Body of pancreas (tissue), 4 donors: Measurements from ENCODE around the gene TMEM123. TPM values are rescaled to one million over a fixed set of nuclear protein-coding genes. Genes with fewer than 3 reads are reported as not detected.

Experiments used
- ATAC-seq: fragments of 150-250 bp; one replicate; pipeline ENCODE4 v1.9.1; 2016
- DNase-seq, 4 donors: peaks; one replicate each; pipeline ENCODE4 v3.0.0-alpha.2; 2019
- H3K27ac ChIP-seq, 4 donors: fragments of 200-600 bp; sonication (generic); 1 replicate in 3 of 4; 2 replicates in 1 of 4; pipeline versions ENCODE4 v1.5.1 to v1.6.1; 2016 to 2019; ENCODE audit warnings: mild to moderate bottlenecking in 1 of 4, mixed read lengths in 1 of 4, moderate library complexity in 1 of 4
- H3K27me3 ChIP-seq, 2 donors: fragments of 200-600 bp; sonication (generic); one replicate each; pipeline ENCODE4 v1.6.0; 2016; ENCODE audit warnings: mild to moderate bottlenecking in 1 of 2
- H3K36me3 ChIP-seq, 2 donors: fragments of 200-600 bp; sonication (generic); replicated peaks in 1 of 2; 2 replicates each; pipeline ENCODE4 v1.5.1; 2016; ENCODE audit warnings: low read depth in 2 of 2; ENCODE audit not compliant: insufficient read depth in 1 of 2
- H3K4me1 ChIP-seq: fragments of 200-600 bp; sonication (generic); one replicate; pipeline ENCODE4 v1.6.0; 2016
- H3K4me3 ChIP-seq, 2 donors: fragments of 200-600 bp; sonication (generic); 1 replicate in 1 of 2; 2 replicates in 1 of 2; pipeline ENCODE4 v1.5.1; 2016 to 2019
- H3K9me3 ChIP-seq, 3 donors: fragments of 200-600 bp; sonication (generic); 1 replicate in 2 of 3; 2 replicates in 1 of 3; pipeline ENCODE4 v1.5.1; 2016
- POLR2A ChIP-seq, 3 donors: fragments of 450-650 bp; IDR thresholded peaks; one replicate each; pipeline ENCODE4 v1.6.1; 2016; ENCODE audit warnings: antibody characterized with exemption in 3 of 3, mild to moderate bottlenecking in 2 of 3
- WGBS, 2 donors: methylation state at CpG; one replicate each; pipeline ENCODE4 v1.1.5; 2017; 5-methylcytosine and 5-hydroxymethylcytosine counted together
- intact Hi-C: fragments of 100-400 bp; cut with DNase I; formaldehyde crosslinking; loops from one replicate; pipeline ENCODE4 v1.15.1; 2023
- total RNA-seq, 2 donors: library from RNA; depleted of rRNA; stranded (reverse); fragments of >200 nt; gene quantifications; one replicate each; pipeline ENCODE4 v1.1.0, GENCODE V29; 2016
- TF ChIP-seq, protein P1 (sequence below), 7 experiments: fragments of 450-650 bp in 4 of 7; fragments of 200-600 bp in 3 of 7; sonication (generic) in 3 of 7; IDR thresholded peaks; one replicate each; pipeline ENCODE4 v1.5.1; 2016 to 2019; ENCODE audit warnings: antibody characterized with exemption in 7 of 7

TMEM123 gene
- total RNA-seq, 2 donors from 2014 or later, result 40.2 to 82.5 TPM

DNA sequence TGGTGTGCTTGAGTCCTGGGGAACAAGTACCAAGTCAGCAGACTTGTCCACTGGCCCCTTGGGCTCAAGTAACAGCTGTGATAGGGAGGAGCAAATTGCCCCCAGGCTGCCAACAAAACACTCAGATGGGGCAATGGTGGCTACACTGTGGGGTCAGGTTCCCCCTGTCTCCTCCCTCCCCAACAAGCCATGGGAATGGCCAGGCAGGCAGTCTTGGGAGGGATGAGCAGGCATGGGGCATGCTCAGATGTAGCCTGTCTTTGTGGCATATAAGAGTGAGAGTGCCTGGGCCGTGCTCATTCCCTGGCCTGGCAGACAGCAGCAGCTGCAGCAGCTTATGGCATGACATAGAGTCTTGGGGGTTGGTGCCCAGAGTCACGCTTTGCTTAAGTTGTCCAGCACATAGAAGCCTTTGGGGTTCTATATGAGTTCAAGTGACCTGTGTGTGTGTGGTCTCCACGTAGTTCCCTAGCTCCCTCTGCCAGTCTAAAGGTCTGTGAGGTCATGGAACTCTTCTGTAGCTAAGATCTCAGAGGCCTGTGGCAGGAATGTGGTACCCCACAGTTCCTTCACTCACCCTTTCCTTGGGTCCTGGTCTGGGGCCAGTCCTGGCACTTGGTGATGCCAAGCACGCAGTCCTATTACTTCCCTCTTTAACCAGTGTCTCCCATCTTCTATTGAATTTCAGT is 60.9 kb downstream of the TMEM123 start:
- WGBS, 2 donors, result 92 to 98% methylated on average over 4 of the region's 4 CpGs
- peaks cover 4% of the 10 kb centered on the region for H3K4me1 ChIP-seq
- DNase-seq, result no peak
- H3K27ac ChIP-seq, result no peak overlapping the region
- TF ChIP-seq, protein P1, sequence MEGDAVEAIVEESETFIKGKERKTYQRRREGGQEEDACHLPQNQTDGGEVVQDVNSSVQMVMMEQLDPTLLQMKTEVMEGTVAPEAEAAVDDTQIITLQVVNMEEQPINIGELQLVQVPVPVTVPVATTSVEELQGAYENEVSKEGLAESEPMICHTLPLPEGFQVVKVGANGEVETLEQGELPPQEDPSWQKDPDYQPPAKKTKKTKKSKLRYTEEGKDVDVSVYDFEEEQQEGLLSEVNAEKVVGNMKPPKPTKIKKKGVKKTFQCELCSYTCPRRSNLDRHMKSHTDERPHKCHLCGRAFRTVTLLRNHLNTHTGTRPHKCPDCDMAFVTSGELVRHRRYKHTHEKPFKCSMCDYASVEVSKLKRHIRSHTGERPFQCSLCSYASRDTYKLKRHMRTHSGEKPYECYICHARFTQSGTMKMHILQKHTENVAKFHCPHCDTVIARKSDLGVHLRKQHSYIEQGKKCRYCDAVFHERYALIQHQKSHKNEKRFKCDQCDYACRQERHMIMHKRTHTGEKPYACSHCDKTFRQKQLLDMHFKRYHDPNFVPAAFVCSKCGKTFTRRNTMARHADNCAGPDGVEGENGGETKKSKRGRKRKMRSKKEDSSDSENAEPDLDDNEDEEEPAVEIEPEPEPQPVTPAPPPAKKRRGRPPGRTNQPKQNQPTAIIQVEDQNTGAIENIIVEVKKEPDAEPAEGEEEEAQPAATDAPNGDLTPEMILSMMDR (IDR thresholded peaks at IDR 0.05), result no peak
- no peak for TF ChIP-seq POLR2A (IDR thresholded peaks at IDR 0.05)
- no peak overlapping the region for H3K4me3 ChIP-seq
- intact Hi-C loops, result loop anchor here (10.0 kb wide), 1 partner anchor 103 kb away; no protein-coding TSS in a partner anchor
- peaks cover 4 to 5% of the 10 kb centered on the region in 2 donors for H3K36me3 ChIP-seq
- H3K9me3 ChIP-seq, result no peaks in the 10 kb centered on the region
- no peak for ATAC-seq
- no peaks in the 10 kb centered on the region for H3K27me3 ChIP-seq

DNA sequence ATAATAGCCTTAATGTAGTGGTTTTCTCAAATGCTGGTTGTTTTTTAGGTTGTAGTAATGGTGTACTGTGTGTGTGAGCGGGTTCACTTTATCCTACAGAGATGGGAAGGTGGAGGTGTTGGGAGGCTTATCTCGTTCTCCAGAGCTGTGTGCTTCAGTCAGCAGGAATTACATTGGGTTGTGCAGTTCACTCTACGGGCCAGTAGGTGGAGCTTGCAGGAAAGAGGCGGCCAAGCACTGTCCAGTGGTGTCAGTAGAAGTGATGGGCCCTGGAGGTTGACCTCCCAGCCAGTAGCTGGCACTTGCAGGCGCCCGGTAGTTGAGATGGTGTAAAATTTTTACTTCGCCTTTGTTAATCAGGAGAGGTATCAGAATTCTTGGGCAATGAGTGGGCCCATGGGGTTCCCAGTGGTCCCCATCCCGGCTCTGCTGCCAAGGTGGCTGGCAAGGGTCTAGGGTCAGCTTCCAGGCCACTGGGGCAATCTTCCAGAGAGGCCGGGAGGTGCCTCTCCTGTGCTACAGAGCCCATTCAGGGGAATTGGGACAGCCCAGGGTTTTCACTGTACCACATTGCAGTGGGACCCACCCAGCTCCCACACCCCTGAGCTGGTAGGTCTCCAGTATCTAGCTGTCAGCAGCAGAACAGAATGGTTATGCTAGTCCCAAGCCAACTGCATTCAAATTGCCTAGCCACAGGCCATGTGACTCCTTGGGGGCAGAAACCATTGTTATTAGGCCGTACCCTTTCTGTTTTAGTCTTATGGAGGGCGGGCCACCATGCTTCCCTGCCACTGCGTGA is 61.7 kb downstream of the TMEM123 start:
- Histone ChIP-seq H3K4me3 (no peak overlapping the region), H3K27me3 (no peaks in the 10 kb centered on the region), H3K4me1 (peaks cover 4% of the 10 kb centered on the region), H3K27ac (no peak overlapping the region), H3K36me3 (peaks cover 4 to 5% of the 10 kb centered on the region in 2 donors), H3K9me3 (no peaks in the 10 kb centered on the region)
- WGBS, 2 donors, result 52 to 56% methylated on average over 12 of the region's 12 CpGs
- intact Hi-C loops, result loop anchor here (10.0 kb wide), 1 partner anchor 104 kb away; no protein-coding TSS in a partner anchor
- TF ChIP-seq POLR2A (IDR thresholded peaks at IDR 0.05), result no peak
- TF ChIP-seq, protein P1 (IDR thresholded peaks at IDR 0.05), result peak; percentile 66 to 92 (median 80)
- DNase-seq (peak; percentile 67 to 75 (median 74)), ATAC-seq (peak; percentile 92)

DNA sequence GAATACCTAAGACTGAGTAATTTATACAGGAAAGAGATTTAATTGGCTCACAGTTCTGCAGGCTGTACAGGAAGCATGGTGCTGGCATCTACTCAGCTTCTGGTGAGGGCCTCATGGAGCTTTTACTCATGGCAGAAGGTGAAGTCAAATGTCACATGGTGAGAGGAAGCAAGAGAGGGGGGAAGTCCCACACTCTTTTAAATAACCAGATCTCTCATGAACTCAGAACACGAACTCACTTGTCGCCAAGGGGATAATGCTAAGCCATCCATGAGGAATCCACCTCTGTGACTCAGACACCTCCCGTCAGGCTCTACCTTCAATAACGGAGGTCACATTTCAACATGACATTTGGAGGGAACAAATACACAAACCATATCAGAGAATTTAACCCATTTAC is 63.3 kb downstream of the TMEM123 start:
- no peak for ATAC-seq
- WGBS, 2 donors, result 79 to 83% methylated on average over 4 of the region's 4 CpGs
- no peaks in the 10 kb centered on the region for H3K27me3 ChIP-seq
- H3K36me3 ChIP-seq, result peaks cover 0 to 3% of the 10 kb centered on the region in 2 donors
- intact Hi-C loops, result no loop called here
- no peak overlapping the region for H3K4me3 ChIP-seq
- DNase-seq, result no peak
- no peak for TF ChIP-seq POLR2A (IDR thresholded peaks at IDR 0.05)
- TF ChIP-seq, protein P1 (IDR thresholded peaks at IDR 0.05), result no peak
- H3K27ac ChIP-seq, result no peak overlapping the region
- H3K9me3 ChIP-seq, result no peaks in the 10 kb centered on the region
- peaks cover 4% of the 10 kb centered on the region for H3K4me1 ChIP-seq

DNA sequence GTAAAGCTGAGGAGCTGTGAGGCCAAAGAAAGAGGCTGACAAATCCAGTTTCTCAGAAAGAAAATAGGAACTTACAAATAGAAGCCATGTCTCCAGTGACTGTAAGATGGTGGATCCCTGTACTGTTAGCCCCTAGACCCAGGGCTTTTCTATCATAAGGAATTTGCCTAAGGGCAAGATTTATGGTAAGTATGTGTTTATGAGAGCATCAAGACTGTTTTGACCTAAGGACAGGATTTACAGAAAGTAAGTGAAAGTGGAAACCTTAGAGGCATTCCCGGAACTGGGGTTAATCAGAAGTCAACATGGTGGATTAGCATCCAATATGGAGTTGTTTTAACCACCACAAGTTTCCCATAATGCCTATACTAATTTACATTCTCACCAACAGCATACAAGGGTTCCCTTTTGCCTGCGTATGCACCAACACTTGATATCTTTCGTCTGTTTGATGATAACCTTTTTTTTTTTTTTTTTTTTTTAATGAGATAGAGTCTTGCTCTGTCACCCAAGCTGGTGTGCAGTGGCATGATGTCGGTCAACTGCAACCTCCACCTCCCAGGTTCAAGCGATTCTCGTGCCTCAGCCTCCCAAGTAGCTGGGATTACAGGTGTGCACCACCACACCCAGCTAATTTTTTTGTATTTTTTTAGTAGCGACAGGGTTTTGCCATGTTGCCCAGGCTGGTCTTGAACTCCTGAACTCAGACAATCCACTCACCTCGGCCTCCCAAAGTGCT is 65.4 kb downstream of the TMEM123 start:
- intact Hi-C loops, result no loop called here
- Histone ChIP-seq H3K4me3 (no peak overlapping the region), H3K27me3 (no peaks in the 10 kb centered on the region), H3K9me3 (no peaks in the 10 kb centered on the region), H3K36me3 (peaks cover 0 to 3% of the 10 kb centered on the region in 2 donors), H3K4me1 (peaks cover 9% of the 10 kb centered on the region), H3K27ac (no peak overlapping the region)
- 79 to 84% methylated on average over 8 of the region's 8 CpGs for WGBS, 2 donors
- TF ChIP-seq, protein P1 (IDR thresholded peaks at IDR 0.05), result no peak
- TF ChIP-seq POLR2A (IDR thresholded peaks at IDR 0.05), result no peak
- ATAC-seq (no peak), DNase-seq (no peak)
